ENCODE results near the gene TOX4. TPM values are rescaled to one million over a fixed set of nuclear protein-coding genes. Genes with fewer than 3 reads are reported as not detected.

TOX4 gene
- total RNA-seq, 2 donors from 2014 or later, result 60.0 to 61.5 TPM

- peaks cover 13% of the 10 kb centered on the region for H3K36me3 ChIP-seq (ENCODE audit: control insufficient read depth, insufficient read depth, low read length)
- H3K4me1 ChIP-seq (ENCODE audit: control insufficient read depth, insufficient read depth, low read length), result peaks cover 19% of the 10 kb centered on the region
- peaks cover 47% of the 10 kb centered on the region for H3K4me1 Mint-ChIP-seq
- no peaks in the 10 kb centered on the region for H3K27me3 Mint-ChIP-seq (ENCODE audit: insufficient read depth)
- H3K27ac Mint-ChIP-seq, result peak overlapping the region; percentile 81
- peak overlapping the region; percentile 4 for H3K27ac ChIP-seq (ENCODE audit: low read depth, low read length)
- H3K9me3 Mint-ChIP-seq, result no peaks in the 10 kb centered on the region
- H3K4me3 Mint-ChIP-seq, result no peak overlapping the region
- H3K9me3 ChIP-seq (ENCODE audit: control insufficient read depth, low read length), result no peaks in the 10 kb centered on the region
- peak; percentile 38 for DNase-seq
- 81 to 88% methylated on average over 2 to 4 of the region's 4 CpGs for WGBS, 2 experiments (ENCODE audit: insufficient coverage in 1 of 2, insufficient read length in 1 of 2)
- no peaks in the 10 kb centered on the region for H3K27me3 ChIP-seq (ENCODE audit: control insufficient read depth, insufficient read depth, low read length, poor library complexity, severe bottlenecking)
- H3K9ac ChIP-seq (ENCODE audit: extremely low read depth, low read length, poor library complexity, severe bottlenecking), result no peak overlapping the region
- peaks cover 25% of the 10 kb centered on the region for H3K36me3 Mint-ChIP-seq (ENCODE audit: low read depth)
- no peak for TF ChIP-seq CTCF (conservative IDR thresholded peaks at IDR 0.05)
- H3K4me3 ChIP-seq (ENCODE audit: low read length), result no peak overlapping the region
Observed at GRCh38 chr14:21528381-21529348, 51.7 kb downstream of the TOX4 start.

- H3K4me1 ChIP-seq (ENCODE audit: control insufficient read depth, insufficient read depth, low read length), result peaks cover 21% of the 10 kb centered on the region
- peak overlapping the region; percentile 84 for H3K27ac Mint-ChIP-seq
- no peaks in the 10 kb centered on the region for H3K9me3 ChIP-seq (ENCODE audit: control insufficient read depth, low read length)
- no peak for TF ChIP-seq CTCF (conservative IDR thresholded peaks at IDR 0.05)
- no peak overlapping the region for H3K27ac ChIP-seq (ENCODE audit: low read depth, low read length)
- H3K27me3 ChIP-seq (ENCODE audit: control insufficient read depth, insufficient read depth, low read length, poor library complexity, severe bottlenecking), result no peaks in the 10 kb centered on the region
- peaks cover 16% of the 10 kb centered on the region for H3K36me3 Mint-ChIP-seq (ENCODE audit: low read depth)
- H3K9ac ChIP-seq (ENCODE audit: extremely low read depth, low read length, poor library complexity, severe bottlenecking), result no peak overlapping the region
- no peak overlapping the region for H3K4me3 Mint-ChIP-seq
- no peaks in the 10 kb centered on the region for H3K9me3 Mint-ChIP-seq
- WGBS, 2 experiments (ENCODE audit: insufficient coverage in 1 of 2, insufficient read length in 1 of 2), result 83 to 100% methylated on average over 1 of the region's 1 CpG
- no peaks in the 10 kb centered on the region for H3K27me3 Mint-ChIP-seq (ENCODE audit: insufficient read depth)
- H3K4me3 ChIP-seq (ENCODE audit: low read length), result no peak overlapping the region
- peaks cover 49% of the 10 kb centered on the region for H3K4me1 Mint-ChIP-seq
- peaks cover 4% of the 10 kb centered on the region for H3K36me3 ChIP-seq (ENCODE audit: control insufficient read depth, insufficient read depth, low read length)
- peak; percentile 17 for DNase-seq
Observed at GRCh38 chr14:21529515-21529914, 52.5 kb downstream of the TOX4 start.

- Mint-ChIP-seq H3K4me1 (peaks cover 44% of the 10 kb centered on the region), H3K36me3 (ENCODE audit: low read depth) (peaks cover 7% of the 10 kb centered on the region), H3K27me3 (ENCODE audit: insufficient read depth) (no peaks in the 10 kb centered on the region), H3K4me3 (no peak overlapping the region), H3K9me3 (no peaks in the 10 kb centered on the region), H3K27ac (peak overlapping the region; percentile 42)
- no peak for DNase-seq
- H3K9me3 ChIP-seq (ENCODE audit: control insufficient read depth, low read length), result no peaks in the 10 kb centered on the region
- H3K9ac ChIP-seq (ENCODE audit: extremely low read depth, low read length, poor library complexity, severe bottlenecking), result no peak overlapping the region
- no peak for TF ChIP-seq CTCF (conservative IDR thresholded peaks at IDR 0.05)
- H3K36me3 ChIP-seq (ENCODE audit: control insufficient read depth, insufficient read depth, low read length), result no peaks in the 10 kb centered on the region
- H3K4me3 ChIP-seq (ENCODE audit: low read length), result no peak overlapping the region
- H3K27me3 ChIP-seq (ENCODE audit: control insufficient read depth, insufficient read depth, low read length, poor library complexity, severe bottlenecking), result no peaks in the 10 kb centered on the region
- H3K4me1 ChIP-seq (ENCODE audit: control insufficient read depth, insufficient read depth, low read length), result peaks cover 15% of the 10 kb centered on the region
- H3K27ac ChIP-seq (ENCODE audit: low read depth, low read length), result no peak overlapping the region
Observed at GRCh38 chr14:21533294-21533693, 56.3 kb downstream of the TOX4 start.

Measured in endodermal cell (in vitro differentiated cells).